Measurements from ENCODE around the gene KCNIP3. TPM values are rescaled to one million over a fixed set of nuclear protein-coding genes. Genes with fewer than 3 reads are reported as not detected.

Gene KCNIP3
- total RNA-seq, 1 donor from 2014 or later: 0.64 TPM

GRCh38 chr2:95390881-95391321 is 93.8 kb downstream of the KCNIP3 start:
- H3K9me3 Mint-ChIP-seq: no peaks in the 10 kb centered on the region
- H3K4me3 Mint-ChIP-seq: no peak overlapping the region

GRCh38 chr2:95391641-95392310 is 94.6 kb downstream of the KCNIP3 start:
- TF ChIP-seq EZH2 (IDR thresholded peaks at IDR 0.05): no peak
- no peak for TF ChIP-seq CTCF (IDR thresholded peaks at IDR 0.05)
- no peak for TF ChIP-seq EZH2phosphoT487 (IDR thresholded peaks at IDR 0.05)
- no peak overlapping the region for H3K9ac ChIP-seq
- H3K36me3 ChIP-seq: no peaks in the 10 kb centered on the region
- no peak overlapping the region for H3K4me3 ChIP-seq
- Mint-ChIP-seq H3K36me3 (no peaks in the 10 kb centered on the region), H3K4me1 (peaks cover 3% of the 10 kb centered on the region), H3K27ac (peak overlapping the region; percentile 53), H3K27me3 (ENCODE audit: insufficient read depth, low read depth) (peaks cover 4% of the 10 kb centered on the region), H3K4me3 (no peak overlapping the region), H3K9me3 (no peaks in the 10 kb centered on the region)
- no peak overlapping the region for H3K27ac ChIP-seq
- H3K4me1 ChIP-seq: no peaks in the 10 kb centered on the region
- no peak overlapping the region for H3K4me2 ChIP-seq
- no peaks in the 10 kb centered on the region for H3K9me3 ChIP-seq (ENCODE audit: low read depth)
- H4K20me1 ChIP-seq (ENCODE audit: low read depth): no peaks in the 10 kb centered on the region
- H3K27me3 ChIP-seq: peaks cover 18% of the 10 kb centered on the region
- no peaks in the 10 kb centered on the region for H3F3A ChIP-seq (ENCODE audit: low read depth)
- no peak for DNase-seq (ENCODE audit: low spot score)
- H2AFZ ChIP-seq (replicated peaks): no peak overlapping the region
- H3K79me2 ChIP-seq (ENCODE audit: low read depth): no peaks in the 10 kb centered on the region

More at GRCh38 chr2:95390881-95391321, 93.8 kb downstream of the KCNIP3 start:
- Mint-ChIP-seq H3K4me1 (peaks cover 6% of the 10 kb centered on the region), H3K36me3 (no peaks in the 10 kb centered on the region), H3K27ac (peak overlapping the region; percentile 53), H3K27me3 (ENCODE audit: insufficient read depth, low read depth) (peaks cover 4% of the 10 kb centered on the region)
- Histone ChIP-seq H3F3A (ENCODE audit: low read depth) (no peaks in the 10 kb centered on the region), H3K27me3 (peaks cover 18% of the 10 kb centered on the region), H3K9ac (no peak overlapping the region), H3K79me2 (ENCODE audit: low read depth) (no peaks in the 10 kb centered on the region), H3K4me1 (no peaks in the 10 kb centered on the region), H3K36me3 (no peaks in the 10 kb centered on the region), H3K27ac (no peak overlapping the region), H3K9me3 (ENCODE audit: low read depth) (no peaks in the 10 kb centered on the region), H3K4me3 (no peak overlapping the region), H3K4me2 (no peak overlapping the region), H2AFZ (replicated peaks) (no peak overlapping the region), H4K20me1 (ENCODE audit: low read depth) (no peaks in the 10 kb centered on the region)
- TF ChIP-seq EZH2phosphoT487 (IDR thresholded peaks at IDR 0.05) (no peak), EZH2 (IDR thresholded peaks at IDR 0.05) (no peak), CTCF (IDR thresholded peaks at IDR 0.05) (no peak)
- no peak for DNase-seq (ENCODE audit: low spot score)

- Mint-ChIP-seq H3K27ac (no peak overlapping the region), H3K36me3 (no peaks in the 10 kb centered on the region), H3K4me1 (peaks cover 8% of the 10 kb centered on the region), H3K27me3 (ENCODE audit: insufficient read depth, low read depth) (peaks cover 4% of the 10 kb centered on the region), H3K9me3 (no peaks in the 10 kb centered on the region), H3K4me3 (no peak overlapping the region)
- Histone ChIP-seq H3K9ac (no peak overlapping the region), H3K9me3 (ENCODE audit: low read depth) (no peaks in the 10 kb centered on the region), H2AFZ (replicated peaks) (no peak overlapping the region), H3K4me3 (no peak overlapping the region), H3K4me2 (no peak overlapping the region), H4K20me1 (ENCODE audit: low read depth) (no peaks in the 10 kb centered on the region), H3K4me1 (no peaks in the 10 kb centered on the region), H3K36me3 (no peaks in the 10 kb centered on the region), H3K27me3 (peaks cover 18% of the 10 kb centered on the region), H3K27ac (no peak overlapping the region), H3F3A (ENCODE audit: low read depth) (no peaks in the 10 kb centered on the region), H3K79me2 (ENCODE audit: low read depth) (no peaks in the 10 kb centered on the region)
- TF ChIP-seq CTCF (IDR thresholded peaks at IDR 0.05) (no peak), EZH2phosphoT487 (IDR thresholded peaks at IDR 0.05) (no peak), EZH2 (IDR thresholded peaks at IDR 0.05) (no peak)
- no peak for DNase-seq (ENCODE audit: low spot score)
These were observed 95.2 kb downstream of the KCNIP3 start for GRCh38 chr2:95392320-95392719.

Measured in neural progenitor cell (in vitro differentiated cells).